Lower leg skin (tissue), 4 donors: Measurements from ENCODE around the gene TMEM63A. TPM values are rescaled to one million over a fixed set of nuclear protein-coding genes. Genes with fewer than 3 reads are reported as not detected.

ENCODE experiments used
- DNase-seq, 2 donors: peaks; one replicate each; pipeline ENCODE4 v3.0.0-alpha.2; 2019; ENCODE audit warnings: low spot score in 2 of 2
- H3K4me3 ChIP-seq: fragments of 200-600 bp; sonication (generic); 2 replicates; pipeline ENCODE4 v1.5.1; 2017; ENCODE audit warnings: mild to moderate bottlenecking, low read depth; ENCODE audit not compliant: poor library complexity, severe bottlenecking
- CTCF ChIP-seq, 3 donors: fragments of 450-650 bp; IDR thresholded peaks; one replicate each; pipeline ENCODE4 v1.5.1; 2016; ENCODE audit warnings: antibody characterized with exemption in 3 of 3, mild to moderate bottlenecking in 3 of 3, moderate library complexity in 2 of 3
- POLR2A ChIP-seq, 2 donors: fragments of 450-650 bp; IDR thresholded peaks; one replicate each; pipeline ENCODE4 v1.6.1; 2016 to 2017; ENCODE audit warnings: antibody characterized with exemption in 2 of 2, mild to moderate bottlenecking in 1 of 2, moderate library complexity in 1 of 2
- WGBS, 2 donors: methylation state at CpG; one replicate each; pipeline ENCODE4 v1.1.5; 2018; 5-methylcytosine and 5-hydroxymethylcytosine counted together
- intact Hi-C: fragments of 100-400 bp; cut with DNase I; formaldehyde crosslinking; loops from one replicate; pipeline ENCODE4 v1.15.0; 2023; ENCODE audit warnings: low total_unique reads
- total RNA-seq, 4 donors: library from RNA; depleted of rRNA; stranded (reverse); fragments of >200 nt; gene quantifications; one replicate each; pipeline ENCODE4 v1.1.0, GENCODE V29; 2016

Gene TMEM63A
- total RNA-seq, 4 donors from 2014 or later, result 29.1 to 49.1 (median 42.9) TPM

- H3K4me3 ChIP-seq, result no peak overlapping the region
- intact Hi-C loops, result no loop called here
- WGBS, 2 donors, result 67 to 69% methylated on average over 9 to 12 of the region's 12 CpGs
- TF ChIP-seq CTCF (IDR thresholded peaks at IDR 0.05), result no peak
- TF ChIP-seq POLR2A (IDR thresholded peaks at IDR 0.05), result no peak
- no peak for DNase-seq
These were observed 7.0 kb downstream of the TMEM63A start for GRCh38 chr1:225875044-225875815.

- intact Hi-C loops, result no loop called here
- 93 to 97% methylated on average over 11 of the region's 11 CpGs for WGBS, 2 donors
- TF ChIP-seq POLR2A (IDR thresholded peaks at IDR 0.05) (no peak), CTCF (IDR thresholded peaks at IDR 0.05) (no peak)
These were observed 7.7 kb downstream of the TMEM63A start for GRCh38 chr1:225874431-225874830.

GRCh38 chr1:225873281-225873850, 8.8 kb downstream of the TMEM63A start:
- no peak for DNase-seq
- no peak overlapping the region for H3K4me3 ChIP-seq
- intact Hi-C loops, result no loop called here
- 86 to 88% methylated on average over 10 of the region's 10 CpGs for WGBS, 2 donors
- no peak for TF ChIP-seq POLR2A (IDR thresholded peaks at IDR 0.05)
- TF ChIP-seq CTCF (IDR thresholded peaks at IDR 0.05), result no peak

More at GRCh38 chr1:225874431-225874830, 7.7 kb downstream of the TMEM63A start:
- no peak for DNase-seq
- no peak overlapping the region for H3K4me3 ChIP-seq

- TF ChIP-seq POLR2A (IDR thresholded peaks at IDR 0.05) (no peak), CTCF (IDR thresholded peaks at IDR 0.05) (no peak)
- no peak overlapping the region for H3K4me3 ChIP-seq
- WGBS, 2 donors, result 73 to 83% methylated on average over 3 of the region's 3 CpGs
- DNase-seq, result no peak
- intact Hi-C loops, result no loop called here
These were observed 10.1 kb downstream of the TMEM63A start for GRCh38 chr1:225872075-225872430.

GRCh38 chr1:225871359-225872074, 10.7 kb downstream of the TMEM63A start:
- intact Hi-C loops, result no loop called here
- H3K4me3 ChIP-seq, result no peak overlapping the region
- TF ChIP-seq POLR2A (IDR thresholded peaks at IDR 0.05) (no peak), CTCF (IDR thresholded peaks at IDR 0.05) (no peak)
- WGBS, 2 donors, result 75 to 76% methylated on average over 11 of the region's 11 CpGs
- no peak for DNase-seq
